GM12872 (cell line): ENCODE results near the gene DGKG.

ENCODE experiments used
- CTCF ChIP-seq: IDR thresholded peaks from 3 replicates; pipeline ENCODE4 v1.5.1; 2011; ENCODE audit warnings: low read depth, mild to moderate bottlenecking, low read length, moderate library complexity; ENCODE audit not compliant: insufficient read depth

The DGKG gene

DNA sequence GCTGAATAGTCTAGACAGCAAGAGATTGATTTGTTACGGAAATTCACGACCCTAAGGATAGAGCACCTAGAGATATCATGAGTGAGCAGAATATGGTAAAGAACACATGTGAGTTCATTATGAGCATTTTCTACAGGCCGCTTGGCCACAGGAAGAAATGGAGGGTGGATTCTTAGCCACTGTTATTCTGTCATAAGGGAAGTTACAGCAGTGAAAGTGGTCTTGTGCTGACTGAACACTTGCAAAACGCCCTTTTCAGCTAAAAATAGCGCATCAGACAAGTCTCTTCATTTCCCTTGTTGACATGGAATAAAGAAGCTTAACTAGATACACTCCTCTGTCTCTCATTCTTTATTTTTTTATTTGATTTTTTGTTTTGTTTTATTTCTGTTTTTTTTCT, 19.8 kb downstream of the DGKG start:
- TF ChIP-seq CTCF: no peak

DNA sequence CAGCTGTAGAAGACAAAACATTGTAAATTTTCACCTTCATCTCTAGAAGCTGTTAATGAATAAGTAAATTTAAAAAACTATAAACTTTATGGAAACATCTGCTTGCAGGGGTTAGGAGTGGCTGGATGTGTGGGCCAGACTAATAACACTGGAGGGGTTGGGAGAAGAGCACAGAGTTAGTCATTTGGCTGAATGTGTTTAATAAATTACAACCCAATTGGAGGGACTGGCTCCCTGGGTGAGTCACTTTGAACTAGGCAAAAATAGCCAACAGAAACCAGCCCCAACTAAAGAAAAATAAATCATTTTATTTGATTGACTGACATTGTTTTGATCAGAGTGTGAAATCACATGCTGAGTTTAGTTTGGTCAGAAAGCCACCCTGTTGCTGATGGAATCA, 21.8 kb downstream of the DGKG start:
- TF ChIP-seq CTCF: no peak

DNA sequence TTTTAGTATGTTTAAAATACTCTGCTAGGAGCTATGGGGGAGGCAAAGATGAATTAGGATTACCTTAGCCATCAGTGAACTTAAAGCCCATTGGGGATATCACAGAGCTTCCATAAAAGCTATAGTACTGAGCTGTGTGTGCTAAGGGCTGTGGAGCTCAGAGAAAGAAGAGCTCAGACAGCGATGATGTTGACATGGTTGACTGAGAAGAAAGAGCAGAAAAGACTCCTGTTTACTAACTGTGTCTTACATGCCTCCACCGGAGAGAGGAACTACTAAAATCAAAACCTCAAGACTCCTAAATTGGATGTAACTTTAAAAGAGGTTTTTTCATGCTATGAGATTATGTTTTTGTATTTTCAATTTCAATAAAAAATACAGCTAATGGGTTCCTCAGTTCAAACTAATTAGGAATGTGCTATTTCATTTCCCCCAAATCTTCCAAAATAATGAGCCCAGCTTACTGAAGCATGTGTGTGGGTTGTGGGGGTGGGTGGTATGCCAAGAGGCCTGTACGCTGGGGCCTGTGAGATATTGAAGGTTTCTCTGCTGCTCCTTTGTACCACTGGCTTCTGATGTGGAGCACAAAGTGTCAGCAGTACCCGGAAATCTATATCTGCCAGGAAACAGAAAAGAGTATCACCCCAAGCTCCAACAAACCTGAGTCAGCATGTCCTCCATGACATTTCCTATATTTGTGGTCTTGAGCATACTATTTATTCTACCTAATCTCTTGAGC, 22.7 kb downstream of the DGKG start:
- TF ChIP-seq CTCF: no peak

- TF ChIP-seq CTCF: no peak
Measured at GRCh38 chr3:186333256-186333655, 28.8 kb downstream of the DGKG start.

DNA sequence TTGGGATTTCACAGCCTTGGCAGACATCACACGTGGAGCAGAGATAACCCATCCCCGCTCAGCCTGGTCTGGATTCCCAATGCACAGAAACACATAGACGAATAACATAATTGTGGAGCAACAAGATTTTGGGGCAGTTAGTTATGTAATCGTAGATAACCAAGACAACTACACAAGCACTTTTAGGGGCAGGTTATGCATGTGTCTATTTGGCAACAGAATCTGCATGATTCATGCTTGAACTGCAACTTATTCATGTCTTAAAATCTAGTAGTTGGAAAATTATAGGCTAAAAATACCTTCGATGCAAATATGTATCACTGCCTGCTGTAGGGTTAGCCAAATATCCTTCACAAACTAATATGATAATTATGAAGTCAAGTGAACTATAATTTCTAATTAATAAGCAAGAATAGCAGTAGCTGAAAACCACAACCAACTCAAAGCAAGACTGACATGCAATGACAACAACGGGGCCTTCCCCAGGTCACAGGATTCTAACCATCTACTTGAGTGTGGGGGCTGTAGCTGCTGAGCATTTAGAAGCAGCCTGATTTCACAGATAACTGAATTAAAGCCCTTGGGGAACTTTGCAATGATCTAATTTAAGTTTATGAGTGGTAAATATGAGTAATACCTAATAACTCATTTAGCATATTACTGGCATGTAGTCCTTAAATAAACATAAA, 31.1 kb downstream of the DGKG start:
- TF ChIP-seq CTCF: no peak

- TF ChIP-seq CTCF: no peak
Measured at GRCh38 chr3:186329589-186329988, 32.4 kb downstream of the DGKG start.

- TF ChIP-seq CTCF: no peak
Measured at GRCh38 chr3:186327912-186328487, 34.0 kb downstream of the DGKG start.
